IMR-90 (cell line): ENCODE results near the gene CYP4F8. TPM values are rescaled to one million over a fixed set of nuclear protein-coding genes. Genes with fewer than 3 reads are reported as not detected.

ENCODE experiments used
- ATAC-seq: fragments of 200-7000 bp; cut with Tn5 transposase; 2 replicates; pipeline ENCODE4 v1.9.1; 2020; ENCODE audit warnings: low read depth, mild to moderate bottlenecking, moderate library complexity
- BruUV-seq: library from RNA; stranded (reverse); fragments of 400-500 nt; replicated peaks from 2 replicates; lab custom pipeline; 2021; lab: Mats Ljungman, UMichigan
- CTCF ChIA-PET: fragments of 300-600 bp; formaldehyde crosslinking; extraction: SDS; loops from one replicate; lab custom pipeline; 2021; ENCODE audit warnings: antibody characterized with exemption; lab: Yijun Ruan, JAX
- POLR2A ChIA-PET: fragments of 300-600 bp; sonication (Branson Sonifier 250); formaldehyde crosslinking; loops from one replicate; lab custom pipeline; 2022; ENCODE audit warnings: antibody characterized with exemption; ENCODE audit not compliant: unreplicated experiment; lab: Charles Lee
- DNase-seq: peaks from one replicate; pipeline ENCODE4 v3.0.0; 2013
- H2AFZ ChIP-seq: replicated peaks from 2 replicates; pipeline ENCODE3; 2013; ENCODE audit warnings: low read length, mild to moderate bottlenecking; ENCODE audit not compliant: poor library complexity
- H2AK5ac ChIP-seq: 2 replicates; pipeline ENCODE4 v1.6.1; 2013; ENCODE audit warnings: low read depth, low read length, inconsistent platforms
- H2AK9ac ChIP-seq: replicated peaks from 2 replicates; pipeline ENCODE3; 2013; ENCODE audit warnings: mild to moderate bottlenecking, low read depth, low read length, moderate library complexity; ENCODE audit not compliant: poor library complexity
- H2BK120ac ChIP-seq: 2 replicates; pipeline ENCODE4 v1.6.1; 2013; ENCODE audit warnings: low read depth, low read length, inconsistent platforms
- H2BK15ac ChIP-seq: 3 replicates; pipeline ENCODE4 v1.6.1; 2013; ENCODE audit warnings: low read depth, low read length, inconsistent platforms
- H2BK20ac ChIP-seq: 2 replicates; pipeline ENCODE4 v1.6.1; 2013; ENCODE audit warnings: low read depth, mild to moderate bottlenecking, inconsistent platforms, low read length, moderate library complexity
- H2BK5ac ChIP-seq: 2 replicates; pipeline ENCODE4 v1.6.1; 2013; ENCODE audit warnings: mild to moderate bottlenecking, low read depth, low read length, inconsistent platforms; ENCODE audit not compliant: poor library complexity, severe bottlenecking
- H3K14ac ChIP-seq: replicated peaks from 2 replicates; pipeline ENCODE4 v1.6.1; 2013; ENCODE audit warnings: low read depth, low read length, inconsistent platforms
- H3K18ac ChIP-seq: 2 replicates; pipeline ENCODE4 v1.6.1; 2013; ENCODE audit warnings: low read depth, low read length, control low read depth
- H3K23ac ChIP-seq: 2 replicates; pipeline ENCODE4 v1.6.1; 2013; ENCODE audit warnings: low read depth, low read length, inconsistent platforms
- H3K27ac ChIP-seq: 2 replicates; pipeline ENCODE4 v1.5.1; 2013; ENCODE audit warnings: mild to moderate bottlenecking, control low read depth, low read length; ENCODE audit not compliant: insufficient read depth
- H3K27me3 ChIP-seq: 2 replicates; pipeline ENCODE4 v1.6.1; 2013; ENCODE audit warnings: low read length; ENCODE audit not compliant: control insufficient read depth, insufficient read depth
- H3K36me3 ChIP-seq: 2 replicates; pipeline ENCODE4 v1.6.1; 2013; ENCODE audit warnings: low read length, mixed read lengths; ENCODE audit not compliant: control insufficient read depth, insufficient read depth
- H3K4ac ChIP-seq: 2 replicates; pipeline ENCODE4 v1.6.1; 2013; ENCODE audit warnings: low read depth, low read length, inconsistent platforms
- H3K4me1 ChIP-seq: 2 replicates; pipeline ENCODE4 v1.6.1; 2013; ENCODE audit warnings: low read length, mixed read lengths; ENCODE audit not compliant: control insufficient read depth, insufficient read depth
- H3K4me2 ChIP-seq: 2 replicates; pipeline ENCODE4 v1.6.1; 2013; ENCODE audit warnings: low read depth, mild to moderate bottlenecking, control low read depth, low read length, moderate library complexity
- H3K4me3 ChIP-seq: 2 replicates; pipeline ENCODE4 v1.5.1; 2013; ENCODE audit warnings: low read depth, mild to moderate bottlenecking, control low read depth, low read length, moderate library complexity; ENCODE audit not compliant: insufficient read depth
- H3K56ac ChIP-seq: 2 replicates; pipeline ENCODE4 v1.6.1; 2013; ENCODE audit warnings: low read length, inconsistent platforms; ENCODE audit not compliant: insufficient read depth; ENCODE audit errors: extremely low read depth
- H3K79me1 ChIP-seq, 2 experiments: 2 replicates each; pipeline ENCODE4 v1.6.1; 2013; ENCODE audit warnings: low read length in 2 of 2, inconsistent platforms in 1 of 2, low read depth in 1 of 2
- H3K9ac ChIP-seq: 2 replicates; pipeline ENCODE4 v1.6.1; 2013; ENCODE audit warnings: low read depth, low read length, control low read depth
- H3K9me1 ChIP-seq: 2 replicates; pipeline ENCODE4 v1.6.1; 2013; ENCODE audit warnings: low read length, inconsistent platforms; ENCODE audit not compliant: insufficient read depth
- H3K9me3 ChIP-seq: 2 replicates; pipeline ENCODE4 v1.6.1; 2013; ENCODE audit warnings: low read length; ENCODE audit not compliant: control insufficient read depth, insufficient read depth
- H4K20me1 ChIP-seq: 2 replicates; pipeline ENCODE4 v1.6.1; 2013; ENCODE audit warnings: low read length, inconsistent platforms; ENCODE audit not compliant: insufficient read depth
- H4K5ac ChIP-seq: 2 replicates; pipeline ENCODE4 v1.6.1; 2013; ENCODE audit warnings: mild to moderate bottlenecking, low read depth, low read length, control low read depth
- H4K8ac ChIP-seq, 2 experiments: 2 replicates each; pipeline ENCODE4 v1.6.1; 2013; ENCODE audit warnings: low read depth in 2 of 2, low read length in 2 of 2, control low read depth in 1 of 2, inconsistent platforms in 1 of 2
- H4K91ac ChIP-seq: 2 replicates; pipeline ENCODE4 v1.6.1; 2013; ENCODE audit warnings: low read depth, low read length, inconsistent platforms; ENCODE audit not compliant: insufficient read depth
- CHD1 ChIP-seq: IDR thresholded peaks from 2 replicates; pipeline ENCODE4 v1.6.1; 2012; ENCODE audit warnings: low read depth, low read length, improper control_type of control experiment
- CTCF ChIP-seq: conservative IDR thresholded peaks from 2 replicates; pipeline ENCODE4 v1.5.1; 2012; ENCODE audit warnings: mild to moderate bottlenecking, low read depth, low read length, improper control_type of control experiment
- ELK1 ChIP-seq: fragments of 150-350 bp; IDR thresholded peaks from 2 replicates; pipeline ENCODE4 v1.6.1; 2016; ENCODE audit warnings: low read depth, mild to moderate bottlenecking, low read length, moderate library complexity, borderline replicate concordance
- MAFK ChIP-seq: IDR thresholded peaks from 2 replicates; pipeline ENCODE4 v1.6.1; 2012; ENCODE audit warnings: low read depth, low read length, improper control_type of control experiment
- MAZ ChIP-seq: IDR thresholded peaks from 2 replicates; pipeline ENCODE4 v1.6.1; 2012; ENCODE audit warnings: low read depth, mild to moderate bottlenecking, low read length, improper control_type of control experiment, moderate library complexity, borderline replicate concordance
- MXI1 ChIP-seq: IDR thresholded peaks from 2 replicates; pipeline ENCODE4 v1.6.1; 2012; ENCODE audit warnings: low read depth, mild to moderate bottlenecking, low read length, moderate library complexity, borderline replicate concordance
- POLR2A ChIP-seq: IDR thresholded peaks from 2 replicates; pipeline ENCODE4 v1.6.1; 2012; ENCODE audit warnings: mild to moderate bottlenecking, low read depth, low read length
- SMC3 ChIP-seq: fragments of 150-350 bp; IDR thresholded peaks from 2 replicates; pipeline ENCODE4 v1.6.1; 2016; ENCODE audit warnings: low read depth, mild to moderate bottlenecking, antibody characterized with exemption, low read length, moderate library complexity
- USF2 ChIP-seq: fragments of 150-350 bp; IDR thresholded peaks from 2 replicates; pipeline ENCODE4 v1.6.1; 2017; ENCODE audit warnings: mild to moderate bottlenecking, antibody characterized with exemption, low read length, low read depth
- WGBS, 2 experiments: methylation state at CpG; one replicate each; pipeline versions ENCODE4 v1.1.5 to v1.1.7; 2013; ENCODE audit warnings: missing lambda C conversion rate in 2 of 2; ENCODE audit not compliant: insufficient read length in 1 of 2; ENCODE audit errors: extremely low coverage in 2 of 2; 5-methylcytosine and 5-hydroxymethylcytosine counted together
- dilution Hi-C: fragments of 300-500 bp; cut with HindIII; formaldehyde crosslinking; loops from one replicate; pipeline ENCODE4 v1.14.3; 2018; ENCODE audit warnings: low sequenced_read_pairs; ENCODE audit not compliant: unreplicated experiment
- in situ Hi-C: fragments of 300-500 bp; cut with MboI; formaldehyde crosslinking; loops from 3 replicates; pipeline ENCODE4 v1.14.3; 2019; ENCODE audit warnings: low sequenced_read_pairs, inconsistent platforms, mixed read lengths
- intact Hi-C: fragments of 100-400 bp; cut with micrococcal nuclease; formaldehyde crosslinking; loops from 2 replicates; pipeline ENCODE4 v1.10.0; 2022
- polyA plus RNA-seq, 3 experiments: library from polyadenylated mRNA; depleted of rRNA; stranded (reverse); fragments of >200 nt; gene quantifications; 2 replicates each; pipeline ENCODE4 v1.2.3, GENCODE V29; 2012; ENCODE audit warnings: low replicate concordance in 1 of 3
- total RNA-seq: library from RNA; depleted of rRNA; stranded (reverse); fragments of >200 nt; gene quantifications from 2 replicates; pipeline ENCODE4 v1.2.3, GENCODE V29; 2012

CYP4F8 gene
- total and polyA plus RNA-seq, 2 of the 4 experiments (the other 2 are of a cell fraction), result not detected

DNA sequence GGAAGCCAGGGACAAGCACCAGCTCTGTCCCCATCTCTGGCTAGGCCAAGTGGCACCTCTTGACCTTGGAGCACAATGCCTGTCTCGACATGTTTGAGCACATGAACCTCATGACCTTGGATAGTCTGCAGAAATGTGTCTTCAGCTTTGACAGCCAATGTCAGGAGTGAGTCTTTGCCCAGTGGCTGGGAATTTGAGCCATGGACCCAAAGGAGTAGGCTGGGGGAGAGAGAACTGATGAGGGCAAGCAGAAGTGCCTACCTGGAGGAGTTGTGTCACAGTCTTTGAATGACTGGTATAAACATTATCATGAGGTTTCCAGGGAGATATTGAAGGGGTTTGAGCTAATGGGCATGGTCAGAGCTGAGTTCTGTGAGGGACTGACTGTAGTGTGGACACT is 51.2 kb downstream of the CYP4F8 start:
- POLR2A ChIA-PET, result no interaction called here
- CTCF ChIA-PET, result no interaction called here
- Histone ChIP-seq H3K14ac (no peak overlapping the region), H3K4me3 (no peak overlapping the region), H2AFZ (no peak overlapping the region), H3K36me3 (no peaks in the 10 kb centered on the region), H4K20me1 (no peaks in the 10 kb centered on the region), H3K27ac (no peak overlapping the region), H3K18ac (no peak overlapping the region), H2AK5ac (no peak overlapping the region), H3K4me1 (no peaks in the 10 kb centered on the region), H2BK120ac (no peak overlapping the region), H4K91ac (no peak overlapping the region), H2BK5ac (no peak overlapping the region), H3K9me1 (no peaks in the 10 kb centered on the region), H3K56ac (no peak overlapping the region), H4K5ac (no peak overlapping the region), H2BK15ac (no peak overlapping the region), H3K9ac (no peak overlapping the region), H4K8ac (no peak overlapping the region), H3K27me3 (no peaks in the 10 kb centered on the region), H2AK9ac (no peak overlapping the region), H3K23ac (no peak overlapping the region), H3K9me3 (peaks cover 17% of the 10 kb centered on the region), H3K79me1 (no peaks in the 10 kb centered on the region), H3K4ac (no peak overlapping the region), H2BK20ac (no peak overlapping the region), H3K4me2 (no peak overlapping the region)
- DNase-seq (no peak), ATAC-seq (no peak)
- TF ChIP-seq MAZ, result no peak
- TF ChIP-seq ELK1, result no peak
- no peak for TF ChIP-seq CHD1
- TF ChIP-seq SMC3, result no peak
- no peak for TF ChIP-seq CTCF
- no peak for TF ChIP-seq MAFK
- TF ChIP-seq USF2, result no peak
- no peak for TF ChIP-seq POLR2A
- TF ChIP-seq MXI1, result no peak
- in situ Hi-C loops, result no loop called here
- intact Hi-C loops, result no loop called here
- dilution Hi-C loops, result no loop called here
- no TSS peak for BruUV-seq
- no CpG with 5 or more reads among the region's 1 CpG for WGBS, 2 experiments
